IMR-90 (cell line): ENCODE measurements around the gene MARCHF9.

Experiments
- BHLHE40 ChIP-seq: fragments of 150-350 bp; IDR thresholded peaks from 2 replicates; pipeline ENCODE4 v1.6.1; 2016; ENCODE audit warnings: mild to moderate bottlenecking, low read depth, low read length
- CHD1 ChIP-seq: IDR thresholded peaks from 2 replicates; pipeline ENCODE4 v1.6.1; 2012; ENCODE audit warnings: low read depth, low read length, improper control_type of control experiment
- CTCF ChIP-seq: conservative IDR thresholded peaks from 2 replicates; pipeline ENCODE4 v1.5.1; 2012; ENCODE audit warnings: mild to moderate bottlenecking, low read depth, low read length, improper control_type of control experiment
- MAFK ChIP-seq: IDR thresholded peaks from 2 replicates; pipeline ENCODE4 v1.6.1; 2012; ENCODE audit warnings: low read depth, low read length, improper control_type of control experiment
- MAZ ChIP-seq: IDR thresholded peaks from 2 replicates; pipeline ENCODE4 v1.6.1; 2012; ENCODE audit warnings: low read depth, mild to moderate bottlenecking, low read length, improper control_type of control experiment, moderate library complexity, borderline replicate concordance
- POLR2A ChIP-seq: IDR thresholded peaks from 2 replicates; pipeline ENCODE4 v1.6.1; 2012; ENCODE audit warnings: mild to moderate bottlenecking, low read depth, low read length
- RCOR1 ChIP-seq: IDR thresholded peaks from 2 replicates; pipeline ENCODE4 v1.6.1; 2012; ENCODE audit warnings: mild to moderate bottlenecking, low read length, improper control_type of control experiment; ENCODE audit not compliant: insufficient replicate concordance
- SMC3 ChIP-seq: fragments of 150-350 bp; IDR thresholded peaks from 2 replicates; pipeline ENCODE4 v1.6.1; 2016; ENCODE audit warnings: low read depth, mild to moderate bottlenecking, antibody characterized with exemption, low read length, moderate library complexity
- TF ChIP-seq, protein P1 (sequence below): fragments of 150-350 bp; IDR thresholded peaks from 2 replicates; pipeline ENCODE4 v1.6.1; 2017; ENCODE audit warnings: mild to moderate bottlenecking, antibody characterized with exemption, low read length, low read depth
- TF ChIP-seq, protein P2 (sequence below): fragments of 150-350 bp; IDR thresholded peaks from 2 replicates; pipeline ENCODE4 v1.6.1; 2016; ENCODE audit warnings: low read depth, mild to moderate bottlenecking, low read length, moderate library complexity, borderline replicate concordance

- TF ChIP-seq POLR2A (no peak), MAZ (no peak), CHD1 (no peak), BHLHE40 (no peak), CTCF (no peak), RCOR1 (no peak), MAFK (no peak), SMC3 (no peak)
- TF ChIP-seq, protein P1, sequence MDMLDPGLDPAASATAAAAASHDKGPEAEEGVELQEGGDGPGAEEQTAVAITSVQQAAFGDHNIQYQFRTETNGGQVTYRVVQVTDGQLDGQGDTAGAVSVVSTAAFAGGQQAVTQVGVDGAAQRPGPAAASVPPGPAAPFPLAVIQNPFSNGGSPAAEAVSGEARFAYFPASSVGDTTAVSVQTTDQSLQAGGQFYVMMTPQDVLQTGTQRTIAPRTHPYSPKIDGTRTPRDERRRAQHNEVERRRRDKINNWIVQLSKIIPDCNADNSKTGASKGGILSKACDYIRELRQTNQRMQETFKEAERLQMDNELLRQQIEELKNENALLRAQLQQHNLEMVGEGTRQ = no peak
- TF ChIP-seq, protein P2, sequence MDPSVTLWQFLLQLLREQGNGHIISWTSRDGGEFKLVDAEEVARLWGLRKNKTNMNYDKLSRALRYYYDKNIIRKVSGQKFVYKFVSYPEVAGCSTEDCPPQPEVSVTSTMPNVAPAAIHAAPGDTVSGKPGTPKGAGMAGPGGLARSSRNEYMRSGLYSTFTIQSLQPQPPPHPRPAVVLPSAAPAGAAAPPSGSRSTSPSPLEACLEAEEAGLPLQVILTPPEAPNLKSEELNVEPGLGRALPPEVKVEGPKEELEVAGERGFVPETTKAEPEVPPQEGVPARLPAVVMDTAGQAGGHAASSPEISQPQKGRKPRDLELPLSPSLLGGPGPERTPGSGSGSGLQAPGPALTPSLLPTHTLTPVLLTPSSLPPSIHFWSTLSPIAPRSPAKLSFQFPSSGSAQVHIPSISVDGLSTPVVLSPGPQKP = no peak
These were observed 46.1 kb downstream of the MARCHF9 start for GRCh38 chr12:57800965-57801364.
